Skeletal muscle cell (primary cell): ENCODE results near the gene TFDP3.

Experiments
- DNase-seq: peaks from one replicate; pipeline ENCODE4 v3.0.0-alpha.2; 2010; ENCODE audit warnings: low read depth
- H3K4me3 ChIP-seq: 2 replicates; pipeline ENCODE4 v1.5.1; 2011; ENCODE audit warnings: low read depth, mild to moderate bottlenecking, control low read depth, low read length, moderate library complexity

The TFDP3 gene

GRCh38 chrX:133189195-133189594 lies 29.0 kb downstream of the TFDP3 start:
- no peak for DNase-seq
- H3K4me3 ChIP-seq: no peak overlapping the region

- DNase-seq: no peak
- H3K4me3 ChIP-seq: no peak overlapping the region
Measured at GRCh38 chrX:133188631-133189030, 29.5 kb downstream of the TFDP3 start.

DNA sequence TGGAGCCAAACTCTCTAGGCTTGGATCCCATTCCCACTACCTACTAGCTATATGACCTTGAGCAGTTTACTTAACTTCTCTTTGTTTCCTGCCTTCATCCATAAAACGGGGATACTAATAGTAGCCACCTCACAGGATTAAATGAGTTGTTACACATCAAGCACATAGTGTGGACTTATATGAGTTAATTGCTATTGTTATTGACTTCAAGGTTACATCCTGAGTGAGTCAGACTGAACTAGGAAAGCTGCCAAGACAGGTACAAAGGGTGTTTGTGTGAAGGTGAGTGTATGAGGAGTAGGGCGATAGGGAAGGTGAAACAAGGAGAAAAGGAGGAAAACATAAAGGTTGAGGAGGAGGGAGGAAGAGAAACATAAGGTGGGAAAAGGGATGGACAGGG lies 32.2 kb downstream of the TFDP3 start:
- DNase-seq: no peak
- no peak overlapping the region for H3K4me3 ChIP-seq

DNA sequence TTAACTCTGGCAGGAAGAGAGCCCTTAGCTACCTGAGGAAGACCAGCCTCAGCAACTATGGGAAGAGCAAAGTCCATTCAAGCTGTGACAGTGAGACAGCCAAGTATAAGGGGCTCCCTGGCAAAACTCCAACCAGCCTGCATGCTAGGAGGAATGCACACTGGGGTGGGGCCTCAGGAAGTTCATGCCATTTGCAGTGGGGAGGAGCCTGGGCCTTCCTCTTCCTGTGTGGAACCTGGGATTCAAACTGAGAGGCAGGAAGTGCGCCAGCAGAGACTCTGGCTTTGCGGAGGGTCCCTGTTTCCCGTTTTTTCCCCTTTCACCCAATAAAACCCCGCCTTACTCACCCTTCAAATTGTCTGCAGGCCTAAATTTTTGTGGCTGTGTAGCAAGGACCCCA lies 33.0 kb downstream of the TFDP3 start:
- no peak overlapping the region for H3K4me3 ChIP-seq
- no peak for DNase-seq

DNA sequence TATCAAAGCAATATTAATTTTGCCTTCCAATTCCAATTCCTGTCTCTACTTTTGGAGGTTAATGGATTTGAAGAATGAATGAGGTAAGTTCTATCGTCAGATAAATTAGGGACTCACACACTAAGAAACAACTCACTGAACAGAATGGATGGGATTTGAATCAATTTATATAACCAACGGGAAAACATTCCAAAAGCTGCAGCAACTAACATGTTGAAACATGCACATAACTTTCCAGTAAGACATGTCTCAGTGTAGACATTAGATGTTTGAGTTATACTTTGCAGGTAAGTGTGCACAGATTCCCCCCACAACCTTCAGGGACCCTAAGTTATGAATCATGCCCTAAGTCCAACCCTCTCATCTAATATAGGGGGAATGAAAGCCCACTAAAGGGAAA lies 34.3 kb downstream of the TFDP3 start:
- DNase-seq: no peak
- no peak overlapping the region for H3K4me3 ChIP-seq

DNA sequence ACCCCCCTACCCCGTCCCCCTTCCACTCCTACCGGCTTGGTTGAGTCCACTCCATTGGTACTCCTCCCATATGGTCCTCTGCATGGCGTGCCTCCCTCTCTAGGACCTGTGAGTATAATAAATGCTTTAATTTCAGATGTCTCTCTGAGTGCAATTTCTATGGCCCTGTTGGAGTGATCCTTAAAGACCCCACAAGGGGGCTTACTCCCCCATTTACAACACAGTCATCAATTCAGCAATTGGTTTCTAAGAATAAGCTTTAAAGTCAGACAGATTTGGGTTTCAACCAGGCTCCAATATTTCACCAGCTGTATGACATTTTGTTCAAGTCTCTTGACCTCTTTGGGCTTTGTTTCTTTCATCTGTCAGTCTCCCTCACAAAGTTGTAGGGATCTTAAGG lies 38.7 kb downstream of the TFDP3 start:
- DNase-seq: no peak
- no peak overlapping the region for H3K4me3 ChIP-seq

- H3K4me3 ChIP-seq: no peak overlapping the region
Measured at GRCh38 chrX:133177202-133177601, 41.0 kb downstream of the TFDP3 start.

GRCh38 chrX:133175605-133176004 lies 42.5 kb downstream of the TFDP3 start:
- DNase-seq: no peak
- no peak overlapping the region for H3K4me3 ChIP-seq

More at GRCh38 chrX:133177202-133177601, 41.0 kb downstream of the TFDP3 start:
- no peak for DNase-seq

DNA sequence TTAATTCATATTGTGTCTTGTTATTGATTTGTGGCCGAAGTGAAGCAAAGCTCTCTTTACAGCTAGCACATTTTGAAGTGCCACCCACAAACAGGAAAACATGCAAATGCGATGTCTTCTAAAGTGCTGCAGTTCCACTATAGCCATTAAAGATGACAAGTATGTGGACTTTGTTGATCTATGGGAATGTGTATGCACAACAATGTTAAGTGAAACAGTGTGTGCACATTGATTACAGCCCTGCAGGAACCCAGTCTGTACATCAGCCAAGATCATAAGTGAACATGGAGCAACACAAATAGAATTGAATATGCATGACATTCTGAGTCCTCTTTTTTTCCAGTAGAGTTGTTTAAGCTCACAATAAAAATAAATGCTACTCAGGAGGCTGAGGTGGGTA lies 43.0 kb downstream of the TFDP3 start:
- DNase-seq: no peak
- H3K4me3 ChIP-seq: no peak overlapping the region

DNA sequence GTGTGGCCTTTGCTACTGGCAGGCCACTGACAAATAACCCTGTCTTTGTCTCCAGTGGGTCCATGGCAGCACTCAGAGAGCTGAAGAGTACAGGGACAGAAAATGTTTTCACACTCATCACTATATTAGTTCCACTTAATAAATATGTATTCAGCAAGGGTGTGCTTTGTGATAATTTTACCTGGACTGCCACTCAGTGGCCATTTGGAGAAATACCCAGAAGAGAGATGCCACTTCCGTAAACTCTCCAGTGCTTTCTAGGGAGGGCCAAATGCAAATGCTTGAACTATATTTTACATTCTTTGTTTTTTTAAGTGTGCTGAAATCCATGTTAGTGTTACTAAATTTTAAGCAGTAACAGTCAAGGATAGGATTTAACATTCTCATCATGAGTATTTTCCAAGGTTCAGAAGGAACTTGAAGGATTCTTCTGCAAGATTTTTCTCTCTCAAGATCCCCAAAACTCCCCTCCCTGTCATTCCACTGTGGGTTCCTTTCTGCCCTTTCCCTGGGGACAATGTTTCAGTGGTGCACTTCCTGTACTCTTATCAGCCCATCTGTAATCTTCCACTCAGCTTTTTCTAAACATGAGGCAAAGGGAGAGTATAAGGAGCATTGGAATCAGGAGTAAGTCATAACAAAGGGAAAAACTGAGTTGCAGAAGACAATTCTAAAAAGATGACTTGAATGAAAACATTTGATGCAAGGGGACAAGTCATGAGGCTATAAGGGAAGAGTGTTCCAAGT lies 46.0 kb downstream of the TFDP3 start:
- no peak overlapping the region for H3K4me3 ChIP-seq
- DNase-seq: no peak
